HG03097 (cell line): ENCODE results near the gene AZU1.
"Not testable (repeated sequence)": the region's sequence is repeated elsewhere in the genome, so short reads cannot be mapped to it uniquely, and the experiment has no call there.

Source experiments
- ATAC-seq: cut with Tn5 transposase; IDR thresholded peaks from one replicate; pipeline ENCODE4 v1.9.1; 2021; ENCODE audit not compliant: unreplicated experiment, low FRiP score

The AZU1 gene

GRCh38 chr19:869245-870177 is 41.9 kb downstream of the AZU1 start:
- no peak for ATAC-seq

- no peak for ATAC-seq
Observed at GRCh38 chr19:870314-870713, 42.7 kb downstream of the AZU1 start.

GRCh38 chr19:870963-871401 is 43.3 kb downstream of the AZU1 start:
- ATAC-seq: no peak

- no peak for ATAC-seq
Observed at GRCh38 chr19:871446-872265, 44.0 kb downstream of the AZU1 start.

GRCh38 chr19:872266-872951 is 44.8 kb downstream of the AZU1 start:
- no peak for ATAC-seq

- ATAC-seq: no peak
Observed at GRCh38 chr19:873084-873483, 45.4 kb downstream of the AZU1 start.

GRCh38 chr19:873561-874041 is 46.0 kb downstream of the AZU1 start:
- ATAC-seq: no peak

GRCh38 chr19:875265-875879 is 47.7 kb downstream of the AZU1 start:
- no peak for ATAC-seq

GRCh38 chr19:876089-876488 is 48.5 kb downstream of the AZU1 start:
- no peak for ATAC-seq

- no peak for ATAC-seq
Observed at GRCh38 chr19:876780-877314, 49.2 kb downstream of the AZU1 start.

GRCh38 chr19:877992-878660 is 50.5 kb downstream of the AZU1 start:
- not testable (repeated sequence) for ATAC-seq

GRCh38 chr19:878751-879561 is 51.3 kb downstream of the AZU1 start:
- ATAC-seq: not testable (repeated sequence)

- no peak for ATAC-seq
Observed at GRCh38 chr19:879711-880438, 52.2 kb downstream of the AZU1 start.
